CD4-positive, alpha-beta T cell (primary cell): ENCODE data around the gene AGGF1. TPM values are rescaled to one million over a fixed set of nuclear protein-coding genes. Genes with fewer than 3 reads are reported as not detected.

Experiments
- ATAC-seq: fragments of 200-7000 bp; cut with Tn5 transposase; one replicate; pipeline ENCODE4 v1.10.0; 2022; ENCODE audit warnings: mild to moderate bottlenecking; ENCODE audit not compliant: poor library complexity
- CTCF ChIA-PET: fragments of 350-600 bp; sonication (Branson Sonifier 250); formaldehyde crosslinking; loops from one replicate; lab custom pipeline; 2021; ENCODE audit warnings: antibody characterized with exemption, inconsistent platforms; lab: Charles Lee
- POLR2A ChIA-PET: fragments of 350-600 bp; sonication (Branson Sonifier 250); formaldehyde crosslinking; loops from one replicate; lab custom pipeline; 2021; ENCODE audit warnings: antibody characterized with exemption, inconsistent platforms; lab: Charles Lee
- DNase-seq, 14 experiments: peaks; one replicate each; pipeline ENCODE4 v3.0.0-alpha.2; 2013 to 2020; ENCODE audit warnings: mixed read lengths in 2 of 14
- H3K27ac ChIP-seq, 2 donors: one replicate each; pipeline versions ENCODE4 v1.5.1 to v1.7.0; 2013; ENCODE audit warnings: low read length in 2 of 2, low read depth in 1 of 2, mild to moderate bottlenecking in 1 of 2
- H3K27me3 ChIP-seq, 2 experiments: 1 replicate in 1 of 2; 2 replicates in 1 of 2; pipeline versions ENCODE4 v1.6.1 to v1.7.0; 2013; ENCODE audit warnings: low read length in 2 of 2, control low read depth in 1 of 2, mild to moderate bottlenecking in 1 of 2, moderate library complexity in 1 of 2; ENCODE audit not compliant: insufficient read depth in 2 of 2, control insufficient read depth in 1 of 2
- H3K36me3 ChIP-seq: one replicate; pipeline ENCODE4 v1.6.1; 2013; ENCODE audit warnings: low read length, control low read depth; ENCODE audit not compliant: insufficient read depth
- H3K4me1 ChIP-seq: one replicate; pipeline ENCODE4 v1.6.1; 2013; ENCODE audit warnings: low read length, control low read depth; ENCODE audit not compliant: insufficient read depth
- H3K4me3 ChIP-seq: one replicate; pipeline ENCODE4 v1.5.1; 2013; ENCODE audit warnings: mild to moderate bottlenecking, low read length, moderate library complexity
- H3K9me3 ChIP-seq, 2 experiments: 1 replicate in 1 of 2; 2 replicates in 1 of 2; pipeline versions ENCODE4 v1.6.1 to v1.7.0; 2013; ENCODE audit warnings: low read length in 2 of 2, mild to moderate bottlenecking in 2 of 2, control low read depth in 1 of 2, moderate library complexity in 1 of 2; ENCODE audit not compliant: control insufficient read depth in 1 of 2, insufficient read depth in 1 of 2
- H3K27ac Mint-ChIP-seq: one replicate; pipeline ENCODE4 v1.8.0; 2020; ENCODE audit warnings: mixed read lengths
- H3K27me3 Mint-ChIP-seq: one replicate; pipeline ENCODE4 v1.8.0; 2021; ENCODE audit warnings: mixed read lengths
- H3K36me3 Mint-ChIP-seq: one replicate; pipeline ENCODE4 v1.8.0; 2021; ENCODE audit warnings: low read depth, mixed read lengths
- H3K4me1 Mint-ChIP-seq: one replicate; pipeline ENCODE4 v1.8.0; 2021; ENCODE audit warnings: low read depth, mixed read lengths
- H3K4me3 Mint-ChIP-seq: one replicate; pipeline ENCODE4 v1.8.0; 2020; ENCODE audit warnings: mild to moderate bottlenecking, mixed read lengths
- H3K9me3 Mint-ChIP-seq: one replicate; pipeline ENCODE4 v1.8.0; 2020; ENCODE audit warnings: mixed read lengths
- CTCF ChIP-seq: fragments of 200-600 bp; IDR thresholded peaks from one replicate; pipeline ENCODE4 v1.8.0; 2022; ENCODE audit warnings: antibody characterized with exemption, mild to moderate bottlenecking
- intact Hi-C, 2 experiments: fragments of 100-400 bp; cut with DNase I in 1 of 2; cut with micrococcal nuclease in 1 of 2; formaldehyde crosslinking; loops; one replicate each; pipeline versions ENCODE4 v1.15.1 to v1.9.0; 2023 to 2025; cut with DNase I, micrococcal nuclease
- total RNA-seq, 174 experiments: library from RNA in 2 of 174; stranded (reverse) in 2 of 174; gene quantifications; one replicate each; pipeline ENCODE4 v1.2.3 and lab custom pipeline; 2021 to 2026

AGGF1 gene
- total RNA-seq, 2 experiments from 2014 or later, result 15.5 to 15.7 TPM

GRCh38 chr5:77095189-77095588 is 65.0 kb downstream of the AGGF1 start:
- ChIA-PET CTCF (no interaction called here), POLR2A (no interaction called here)
- Histone ChIP-seq H3K9me3 (no peaks in the 10 kb centered on the region), H3K27ac (no peak overlapping the region), H3K36me3 (no peaks in the 10 kb centered on the region), H3K27me3 (no peaks in the 10 kb centered on the region), H3K4me3 (no peak overlapping the region), H3K4me1 (no peaks in the 10 kb centered on the region)
- Mint-ChIP-seq H3K27ac (no peak overlapping the region), H3K4me3 (no peak overlapping the region), H3K36me3 (no peaks in the 10 kb centered on the region), H3K27me3 (no peaks in the 10 kb centered on the region), H3K4me1 (no peaks in the 10 kb centered on the region), H3K9me3 (no peaks in the 10 kb centered on the region)
- TF ChIP-seq CTCF, result no peak
- intact Hi-C loops, result no loop called here
- ATAC-seq (no peak), DNase-seq (no peak)

- Mint-ChIP-seq H3K4me3 (no peak overlapping the region), H3K36me3 (no peaks in the 10 kb centered on the region), H3K4me1 (no peaks in the 10 kb centered on the region), H3K27ac (no peak overlapping the region), H3K27me3 (no peaks in the 10 kb centered on the region), H3K9me3 (no peaks in the 10 kb centered on the region)
- intact Hi-C loops, result no loop called here
- H3K36me3 ChIP-seq, result no peaks in the 10 kb centered on the region
- DNase-seq (no peak), ATAC-seq (no peak)
- H3K27ac ChIP-seq, result no peak overlapping the region
- POLR2A ChIA-PET, result no interaction called here
- H3K4me3 ChIP-seq, result no peak overlapping the region
- H3K4me1 ChIP-seq, result no peaks in the 10 kb centered on the region
- TF ChIP-seq CTCF, result no peak
- CTCF ChIA-PET, result no interaction called here
- no peaks in the 10 kb centered on the region for H3K27me3 ChIP-seq
- no peaks in the 10 kb centered on the region for H3K9me3 ChIP-seq
Measured at GRCh38 chr5:77101298-77101697, 71.1 kb downstream of the AGGF1 start.

GRCh38 chr5:77102549-77102948 is 72.3 kb downstream of the AGGF1 start:
- ChIA-PET POLR2A (no interaction called here), CTCF (no interaction called here)
- no peak overlapping the region for H3K4me3 Mint-ChIP-seq
- Histone ChIP-seq H3K27me3 (no peaks in the 10 kb centered on the region), H3K9me3 (no peaks in the 10 kb centered on the region), H3K27ac (no peak overlapping the region), H3K4me1 (no peaks in the 10 kb centered on the region), H3K4me3 (no peak overlapping the region), H3K36me3 (no peaks in the 10 kb centered on the region)
- no peaks in the 10 kb centered on the region for H3K36me3 Mint-ChIP-seq
- no peaks in the 10 kb centered on the region for H3K9me3 Mint-ChIP-seq
- DNase-seq, result no peak
- H3K27me3 Mint-ChIP-seq, result no peaks in the 10 kb centered on the region
- TF ChIP-seq CTCF, result no peak
- H3K27ac Mint-ChIP-seq, result no peak overlapping the region
- intact Hi-C loops, result no loop called here
- ATAC-seq, result no peak
- no peaks in the 10 kb centered on the region for H3K4me1 Mint-ChIP-seq
